ENCODE data around the gene PRKAR2A.

Gene PRKAR2A

GRCh38 chr3:48847053-48847503, 596 bp downstream of the PRKAR2A start (continued):
- no peak for TF ChIP-seq ELK4 (IDR thresholded peaks at IDR 0.05; ENCODE audit: borderline replicate concordance, low read depth, low read length)
- TF ChIP-seq ZNF514 (tag by site-specific recombination; IDR thresholded peaks at IDR 0.05), result no peak
- peak; percentile 88; the same call in 1 of the 2 replicates for TF ChIP-seq ZBTB20 (tag by site-specific recombination; IDR thresholded peaks at IDR 0.05)
- TF ChIP-seq, protein P1, sequence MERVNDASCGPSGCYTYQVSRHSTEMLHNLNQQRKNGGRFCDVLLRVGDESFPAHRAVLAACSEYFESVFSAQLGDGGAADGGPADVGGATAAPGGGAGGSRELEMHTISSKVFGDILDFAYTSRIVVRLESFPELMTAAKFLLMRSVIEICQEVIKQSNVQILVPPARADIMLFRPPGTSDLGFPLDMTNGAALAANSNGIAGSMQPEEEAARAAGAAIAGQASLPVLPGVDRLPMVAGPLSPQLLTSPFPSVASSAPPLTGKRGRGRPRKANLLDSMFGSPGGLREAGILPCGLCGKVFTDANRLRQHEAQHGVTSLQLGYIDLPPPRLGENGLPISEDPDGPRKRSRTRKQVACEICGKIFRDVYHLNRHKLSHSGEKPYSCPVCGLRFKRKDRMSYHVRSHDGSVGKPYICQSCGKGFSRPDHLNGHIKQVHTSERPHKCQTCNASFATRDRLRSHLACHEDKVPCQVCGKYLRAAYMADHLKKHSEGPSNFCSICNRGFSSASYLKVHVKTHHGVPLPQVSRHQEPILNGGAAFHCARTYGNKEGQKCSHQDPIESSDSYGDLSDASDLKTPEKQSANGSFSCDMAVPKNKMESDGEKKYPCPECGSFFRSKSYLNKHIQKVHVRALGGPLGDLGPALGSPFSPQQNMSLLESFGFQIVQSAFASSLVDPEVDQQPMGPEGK (tag by site-specific recombination; IDR thresholded peaks at IDR 0.05), result peak; percentile 72
- TF ChIP-seq ZXDB (tag by site-specific recombination; IDR thresholded peaks at IDR 0.05), result peak; percentile 41; the same call in 1 of the 2 replicates
- TF ChIP-seq, protein P2, sequence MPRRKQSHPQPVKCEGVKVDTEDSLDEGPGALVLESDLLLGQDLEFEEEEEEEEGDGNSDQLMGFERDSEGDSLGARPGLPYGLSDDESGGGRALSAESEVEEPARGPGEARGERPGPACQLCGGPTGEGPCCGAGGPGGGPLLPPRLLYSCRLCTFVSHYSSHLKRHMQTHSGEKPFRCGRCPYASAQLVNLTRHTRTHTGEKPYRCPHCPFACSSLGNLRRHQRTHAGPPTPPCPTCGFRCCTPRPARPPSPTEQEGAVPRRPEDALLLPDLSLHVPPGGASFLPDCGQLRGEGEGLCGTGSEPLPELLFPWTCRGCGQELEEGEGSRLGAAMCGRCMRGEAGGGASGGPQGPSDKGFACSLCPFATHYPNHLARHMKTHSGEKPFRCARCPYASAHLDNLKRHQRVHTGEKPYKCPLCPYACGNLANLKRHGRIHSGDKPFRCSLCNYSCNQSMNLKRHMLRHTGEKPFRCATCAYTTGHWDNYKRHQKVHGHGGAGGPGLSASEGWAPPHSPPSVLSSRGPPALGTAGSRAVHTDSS (tag by site-specific recombination; IDR thresholded peaks at IDR 0.05), result no peak
- TF ChIP-seq SP2 (tag by site-specific recombination; IDR thresholded peaks at IDR 0.05), result 0 out of 2 replicates have a peak, but pooled peaks have one; percentile 13
- TF ChIP-seq, protein P3, sequence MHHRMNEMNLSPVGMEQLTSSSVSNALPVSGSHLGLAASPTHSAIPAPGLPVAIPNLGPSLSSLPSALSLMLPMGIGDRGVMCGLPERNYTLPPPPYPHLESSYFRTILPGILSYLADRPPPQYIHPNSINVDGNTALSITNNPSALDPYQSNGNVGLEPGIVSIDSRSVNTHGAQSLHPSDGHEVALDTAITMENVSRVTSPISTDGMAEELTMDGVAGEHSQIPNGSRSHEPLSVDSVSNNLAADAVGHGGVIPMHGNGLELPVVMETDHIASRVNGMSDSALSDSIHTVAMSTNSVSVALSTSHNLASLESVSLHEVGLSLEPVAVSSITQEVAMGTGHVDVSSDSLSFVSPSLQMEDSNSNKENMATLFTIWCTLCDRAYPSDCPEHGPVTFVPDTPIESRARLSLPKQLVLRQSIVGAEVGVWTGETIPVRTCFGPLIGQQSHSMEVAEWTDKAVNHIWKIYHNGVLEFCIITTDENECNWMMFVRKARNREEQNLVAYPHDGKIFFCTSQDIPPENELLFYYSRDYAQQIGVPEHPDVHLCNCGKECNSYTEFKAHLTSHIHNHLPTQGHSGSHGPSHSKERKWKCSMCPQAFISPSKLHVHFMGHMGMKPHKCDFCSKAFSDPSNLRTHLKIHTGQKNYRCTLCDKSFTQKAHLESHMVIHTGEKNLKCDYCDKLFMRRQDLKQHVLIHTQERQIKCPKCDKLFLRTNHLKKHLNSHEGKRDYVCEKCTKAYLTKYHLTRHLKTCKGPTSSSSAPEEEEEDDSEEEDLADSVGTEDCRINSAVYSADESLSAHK (tag by site-specific recombination; IDR thresholded peaks at IDR 0.05), result no peak
- TF ChIP-seq ZNF175 (tag by site-specific recombination; IDR thresholded peaks at IDR 0.05), result no peak
- TF ChIP-seq ZBTB6 (tag by site-specific recombination; IDR thresholded peaks at IDR 0.05), result peak; percentile 66
- TF ChIP-seq KLF9 (tag by site-specific recombination; IDR thresholded peaks at IDR 0.05; ENCODE audit: low read depth), result peak; percentile 83
- peak; percentile 75 for TF ChIP-seq GLIS1 (tag by site-specific recombination; IDR thresholded peaks at IDR 0.05)
- no peak for TF ChIP-seq SCRT2 (tag by site-specific recombination; IDR thresholded peaks at IDR 0.05)
- TF ChIP-seq ZNF2 (tag by site-specific recombination; IDR thresholded peaks at IDR 0.05), result peak; percentile 54; the same call in 1 of the 2 replicates
- peak; percentile 15; the same call in 1 of the 2 replicates for TF ChIP-seq IKZF3 (tag by site-specific recombination; IDR thresholded peaks at IDR 0.05)
- TF ChIP-seq PRDM10 (tag by site-specific recombination; IDR thresholded peaks at IDR 0.05), result peak; percentile 68
- TF ChIP-seq ZEB2 (tag by site-specific recombination; IDR thresholded peaks at IDR 0.05), result peak; percentile 61; the same call in 1 of the 2 replicates
- TF ChIP-seq KLF17 (tag by site-specific recombination; IDR thresholded peaks at IDR 0.05), result 0 out of 2 replicates have a peak, but pooled peaks have one; percentile 34
- TF ChIP-seq ZNF777 (tag by site-specific recombination; IDR thresholded peaks at IDR 0.05; ENCODE audit: borderline replicate concordance), result no peak; the same call in 1 of the 2 replicates
- TF ChIP-seq MYNN (tag by site-specific recombination; IDR thresholded peaks at IDR 0.05; ENCODE audit: borderline replicate concordance), result no peak
- TF ChIP-seq ZNF600 (tag by site-specific recombination; IDR thresholded peaks at IDR 0.05), result peak; percentile 91
- TF ChIP-seq KLF8 (tag by site-specific recombination; IDR thresholded peaks at IDR 0.05), result peak; percentile 52; the same call in 1 of the 2 replicates
- TF ChIP-seq KLF1 (tag by site-specific recombination; IDR thresholded peaks at IDR 0.05), result peak; percentile 55
- TF ChIP-seq SP7 (tag by site-specific recombination; IDR thresholded peaks at IDR 0.05), result peak; percentile 57
- no peak for TF ChIP-seq KLF10 (tag by site-specific recombination; IDR thresholded peaks at IDR 0.05)
- no peak for TF ChIP-seq SETDB1 (IDR thresholded peaks at IDR 0.05; ENCODE audit: insufficient read length, low read length)
- TF ChIP-seq ZNF654 (tag by site-specific recombination; IDR thresholded peaks at IDR 0.05; ENCODE audit: low read depth), result no peak
- no peak for TF ChIP-seq ZNF529 (tag by site-specific recombination; IDR thresholded peaks at IDR 0.05; ENCODE audit: insufficient replicate concordance)

Data from HEK293 (cell line).